A549 (cell line): Measurements from ENCODE around the gene ARRDC3.
A peak's percentile ranks its signal among the peaks of the same experiment; 100 is the strongest.

Experiments used
- ATOH8 ChIP-seq: fragments of 250-450 bp; sonication (Bioruptor Pico); IDR thresholded peaks from 2 replicates; pipeline ENCODE4 v1.5.0; 2020; ENCODE audit warnings: low read depth, mild to moderate bottlenecking, moderate library complexity
- CTCF ChIP-seq: fragments of >200 bp; sonication (Bioruptor Twin); formaldehyde crosslinking; IDR thresholded peaks from 3 replicates; pipeline ENCODE4 v1.5.1; 2016
- ELK1 ChIP-seq: fragments of 150-350 bp; IDR thresholded peaks from 2 replicates; pipeline ENCODE4 v1.6.1; 2014; ENCODE audit warnings: low read depth, mild to moderate bottlenecking, low read length
- EP300 ChIP-seq, 2 experiments: fragments of >200 bp; sonication (Bioruptor Twin); formaldehyde crosslinking; IDR thresholded peaks; 2 replicates in 1 of 2; 3 replicates in 1 of 2; pipeline ENCODE4 v1.6.1; 2016 to 2017
- HDAC2 ChIP-seq: fragments of 200-600 bp; sonication (generic); IDR thresholded peaks from 2 replicates; pipeline ENCODE4 v1.6.1; 2016
- MAZ ChIP-seq: fragments of 150-350 bp; IDR thresholded peaks from 2 replicates; pipeline ENCODE4 v1.6.1; 2014; ENCODE audit warnings: antibody characterized with exemption, low read depth, low read length, borderline replicate concordance
- NPAS2 ChIP-seq: fragments of 250-450 bp; sonication (Bioruptor Pico); IDR thresholded peaks from 2 replicates; pipeline ENCODE4 v1.8.0; 2022; ENCODE audit warnings: mild to moderate bottlenecking, moderate library complexity, borderline replicate concordance
- PHF8 ChIP-seq: fragments of 200-600 bp; sonication (generic); IDR thresholded peaks from 2 replicates; pipeline ENCODE4 v1.6.1; 2016; ENCODE audit warnings: low read depth, mild to moderate bottlenecking, antibody characterized with exemption, moderate library complexity, borderline replicate concordance
- POLR2A ChIP-seq: IDR thresholded peaks from 2 replicates; pipeline ENCODE4 v1.6.1; 2012; ENCODE audit warnings: mild to moderate bottlenecking, low read length
- RAD21 ChIP-seq, 2 experiments: fragments of >200 bp in 1 of 2; sonication (Bioruptor Twin) in 1 of 2; formaldehyde crosslinking in 1 of 2; IDR thresholded peaks in 1 of 2; conservative IDR thresholded peaks in 1 of 2; 2 replicates in 1 of 2; 3 replicates in 1 of 2; pipeline ENCODE4 v1.6.1; 2012 to 2018; ENCODE audit warnings: inconsistent platforms in 1 of 2
- RNF2 ChIP-seq: fragments of 200-600 bp; sonication (generic); IDR thresholded peaks from 2 replicates; pipeline ENCODE4 v1.6.1; 2016; ENCODE audit warnings: low read depth, mild to moderate bottlenecking, antibody characterized with exemption, moderate library complexity, borderline replicate concordance
- TP53 ChIP-seq: fragments of 250-450 bp; sonication (Bioruptor Pico); IDR thresholded peaks from 2 replicates; pipeline ENCODE4 v1.5.0; 2021; ENCODE audit warnings: mild to moderate bottlenecking, moderate library complexity
- ZC3H11A ChIP-seq: fragments of 450-650 bp; IDR thresholded peaks from 2 replicates; pipeline ENCODE4 v1.6.1; 2014; ENCODE audit warnings: antibody characterized with exemption, mild to moderate bottlenecking

- TF ChIP-seq EP300 (IDR thresholded peaks at IDR 0.05) (0 out of 5 replicates have a peak, but pooled peaks of 1 of the 2 experiments have one; percentile 19), ELK1 (no peak), CTCF (no peak), ATOH8 (0 out of 2 replicates have a peak, but pooled peaks have one; percentile 9), RNF2 (no peak), MAZ (no peak), PHF8 (no peak; the same call in 1 of the 2 replicates), HDAC2 (no peak), TP53 (CRISPR knock-in tag) (peak; percentile 70), POLR2A (peak; percentile 36; the same call in 1 of the 2 replicates), RAD21 (conservative IDR thresholded peaks at IDR 0.05 in 1 of 2, IDR thresholded peaks at IDR 0.05 in 1 of 2) (no peak), ZC3H11A (no peak), NPAS2 (CRISPR knock-in tag) (no peak)
Observed at GRCh38 chr5:91380491-91381238, 2.5 kb downstream of the ARRDC3 start.
